DND-41 (cell line): ENCODE results near the gene FMN2.

ENCODE experiments used
- ATAC-seq: fragments of 200-7000 bp; cut with Tn5 transposase; 3 replicates; pipeline ENCODE4 v1.9.1; 2021; ENCODE audit warnings: low read depth; ENCODE audit not compliant: insufficient read depth
- DNase-seq: peaks from one replicate; pipeline ENCODE4 v3.0.0-alpha.2; 2020
- H2AFZ ChIP-seq: 2 replicates; pipeline ENCODE4 v1.6.0; 2012; ENCODE audit warnings: low read depth, low read length
- H3K27ac ChIP-seq: 2 replicates; pipeline ENCODE4 v1.5.1; 2012; ENCODE audit warnings: low read length, inconsistent platforms
- H3K27me3 ChIP-seq: fragments of 200-600 bp; sonication (generic); 2 replicates; pipeline ENCODE4 v1.6.0; 2012; ENCODE audit warnings: low read length, mild to moderate bottlenecking, inconsistent platforms; ENCODE audit not compliant: insufficient read depth, poor library complexity
- H3K36me3 ChIP-seq: 2 replicates; pipeline ENCODE4 v1.5.1; 2012; ENCODE audit warnings: low read length, inconsistent platforms; ENCODE audit not compliant: insufficient read depth
- H3K4me1 ChIP-seq: 2 replicates; pipeline ENCODE4 v1.5.1; 2012; ENCODE audit warnings: mild to moderate bottlenecking, low read length; ENCODE audit not compliant: insufficient read depth
- H3K4me2 ChIP-seq: 2 replicates; pipeline ENCODE4 v1.6.0; 2012; ENCODE audit warnings: mild to moderate bottlenecking, moderate library complexity, low read length, inconsistent platforms; ENCODE audit not compliant: insufficient read depth
- H3K4me3 ChIP-seq, 2 experiments: fragments of 200-600 bp in 1 of 2; shearing (Covaris generic) in 1 of 2; 2 replicates each; pipeline ENCODE4 v1.5.1; 2012 to 2016; ENCODE audit warnings: inconsistent platforms in 2 of 2, low read length in 2 of 2, mild to moderate bottlenecking in 2 of 2, low read depth in 1 of 2, moderate library complexity in 1 of 2
- H3K79me2 ChIP-seq: 2 replicates; pipeline ENCODE4 v1.6.0; 2012; ENCODE audit warnings: low read length, inconsistent platforms; ENCODE audit not compliant: insufficient read depth
- H3K9ac ChIP-seq: 2 replicates; pipeline ENCODE4 v1.6.0; 2012; ENCODE audit warnings: low read depth, mild to moderate bottlenecking, inconsistent platforms, low read length, moderate library complexity
- H3K9me3 ChIP-seq: 2 replicates; pipeline ENCODE4 v1.5.1; 2012; ENCODE audit warnings: low read length, moderate library complexity, mild to moderate bottlenecking, inconsistent platforms; ENCODE audit not compliant: insufficient read depth, severe bottlenecking
- H4K20me1 ChIP-seq: 2 replicates; pipeline ENCODE4 v1.6.0; 2012; ENCODE audit warnings: low read length; ENCODE audit not compliant: insufficient read depth
- EZH2 ChIP-seq: IDR thresholded peaks from 3 replicates; pipeline ENCODE4 v1.6.1; 2012; ENCODE audit warnings: borderline replicate concordance, low read depth, mild to moderate bottlenecking, moderate library complexity, low read length, inconsistent platforms; ENCODE audit not compliant: severe bottlenecking
- TF ChIP-seq, protein P1 (sequence below): IDR thresholded peaks from 2 replicates; pipeline ENCODE4 v1.5.1; 2012; ENCODE audit warnings: borderline replicate concordance, low read length, moderate library complexity, mild to moderate bottlenecking; ENCODE audit not compliant: poor library complexity, severe bottlenecking; ENCODE audit errors: extremely low read depth

Gene FMN2

DNA sequence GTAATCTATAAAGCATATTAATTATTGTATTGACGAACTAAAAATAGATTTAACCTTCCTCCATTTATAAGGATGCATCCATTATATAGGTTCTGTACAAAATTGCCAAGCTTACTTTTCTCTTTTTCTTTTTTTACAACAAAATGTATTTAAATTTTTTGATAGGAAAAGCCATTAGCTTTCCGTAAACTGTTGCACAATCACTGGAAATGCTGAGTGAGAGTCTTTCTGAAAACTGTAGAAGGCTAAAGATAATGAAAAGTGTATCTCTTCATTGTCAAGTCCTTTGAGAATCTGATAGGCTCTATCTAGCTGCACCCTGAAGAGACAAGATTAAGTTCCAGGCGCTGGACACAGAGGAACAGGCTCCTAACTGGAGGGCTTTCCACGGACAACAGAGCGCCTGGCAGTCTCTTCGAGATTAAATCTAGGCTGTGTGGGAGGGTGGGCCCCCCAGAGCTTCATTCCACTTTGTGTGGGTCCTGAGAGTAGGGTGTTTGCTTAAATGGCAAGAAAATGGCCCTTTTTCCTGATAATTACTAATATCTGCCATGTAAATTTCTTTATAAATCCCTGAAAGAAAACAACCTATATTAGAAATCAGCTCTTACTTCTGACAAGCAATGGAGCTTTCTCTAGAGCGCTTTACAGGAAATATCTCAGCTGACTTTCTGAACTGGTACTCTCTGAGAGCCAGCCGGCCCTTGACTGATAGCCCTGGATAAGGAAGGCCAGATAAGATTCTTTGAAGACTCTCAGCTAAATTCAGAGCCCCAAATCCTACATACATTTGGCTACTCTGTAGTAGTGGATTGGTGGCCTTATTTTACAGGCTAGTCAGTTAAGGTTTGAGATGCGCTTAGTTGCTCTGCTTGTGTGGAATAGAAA, 108.3 kb downstream of the FMN2 start:
- H3K36me3 ChIP-seq: no peaks in the 10 kb centered on the region
- no peaks in the 10 kb centered on the region for H3K79me2 ChIP-seq
- ATAC-seq (no peak), DNase-seq (no peak)
- no peak overlapping the region for H3K4me2 ChIP-seq
- peaks cover 7% of the 10 kb centered on the region for H3K9me3 ChIP-seq
- no peaks in the 10 kb centered on the region for H3K27me3 ChIP-seq
- H4K20me1 ChIP-seq: no peaks in the 10 kb centered on the region
- no peak overlapping the region for H3K27ac ChIP-seq
- H3K9ac ChIP-seq: no peak overlapping the region
- no peaks in the 10 kb centered on the region for H3K4me1 ChIP-seq
- TF ChIP-seq EZH2: no peak
- TF ChIP-seq, protein P1, sequence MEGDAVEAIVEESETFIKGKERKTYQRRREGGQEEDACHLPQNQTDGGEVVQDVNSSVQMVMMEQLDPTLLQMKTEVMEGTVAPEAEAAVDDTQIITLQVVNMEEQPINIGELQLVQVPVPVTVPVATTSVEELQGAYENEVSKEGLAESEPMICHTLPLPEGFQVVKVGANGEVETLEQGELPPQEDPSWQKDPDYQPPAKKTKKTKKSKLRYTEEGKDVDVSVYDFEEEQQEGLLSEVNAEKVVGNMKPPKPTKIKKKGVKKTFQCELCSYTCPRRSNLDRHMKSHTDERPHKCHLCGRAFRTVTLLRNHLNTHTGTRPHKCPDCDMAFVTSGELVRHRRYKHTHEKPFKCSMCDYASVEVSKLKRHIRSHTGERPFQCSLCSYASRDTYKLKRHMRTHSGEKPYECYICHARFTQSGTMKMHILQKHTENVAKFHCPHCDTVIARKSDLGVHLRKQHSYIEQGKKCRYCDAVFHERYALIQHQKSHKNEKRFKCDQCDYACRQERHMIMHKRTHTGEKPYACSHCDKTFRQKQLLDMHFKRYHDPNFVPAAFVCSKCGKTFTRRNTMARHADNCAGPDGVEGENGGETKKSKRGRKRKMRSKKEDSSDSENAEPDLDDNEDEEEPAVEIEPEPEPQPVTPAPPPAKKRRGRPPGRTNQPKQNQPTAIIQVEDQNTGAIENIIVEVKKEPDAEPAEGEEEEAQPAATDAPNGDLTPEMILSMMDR: no peak
- H3K4me3 ChIP-seq: no peak overlapping the region
- no peak overlapping the region for H2AFZ ChIP-seq

DNA sequence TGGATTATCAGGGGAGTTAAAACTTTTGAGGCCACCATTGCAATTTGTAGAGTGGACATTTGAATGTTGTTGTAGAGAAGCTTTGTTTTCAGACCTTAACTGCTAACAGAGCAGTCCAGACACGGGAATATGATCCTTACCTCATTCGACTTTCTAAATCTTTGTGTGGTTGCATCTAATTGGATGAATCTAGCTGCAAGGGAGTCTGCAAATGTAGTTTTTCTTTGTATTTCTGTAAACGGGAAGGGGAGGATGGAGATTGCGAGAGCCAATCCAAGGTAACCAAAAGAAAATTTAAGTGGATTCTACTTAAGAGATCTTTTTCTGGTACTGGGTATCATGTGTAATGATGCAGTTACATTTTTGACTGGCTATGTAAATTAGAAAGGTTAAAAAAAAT, 110.2 kb downstream of the FMN2 start:
- Histone ChIP-seq H2AFZ (no peak overlapping the region), H3K4me2 (no peak overlapping the region), H3K9me3 (peaks cover 7% of the 10 kb centered on the region), H4K20me1 (no peaks in the 10 kb centered on the region), H3K27ac (no peak overlapping the region), H3K79me2 (no peaks in the 10 kb centered on the region), H3K36me3 (no peaks in the 10 kb centered on the region), H3K9ac (no peak overlapping the region), H3K27me3 (no peaks in the 10 kb centered on the region), H3K4me1 (no peaks in the 10 kb centered on the region), H3K4me3 (no peak overlapping the region)
- DNase-seq (no peak), ATAC-seq (no peak)
- TF ChIP-seq, protein P1: no peak
- no peak for TF ChIP-seq EZH2

DNA sequence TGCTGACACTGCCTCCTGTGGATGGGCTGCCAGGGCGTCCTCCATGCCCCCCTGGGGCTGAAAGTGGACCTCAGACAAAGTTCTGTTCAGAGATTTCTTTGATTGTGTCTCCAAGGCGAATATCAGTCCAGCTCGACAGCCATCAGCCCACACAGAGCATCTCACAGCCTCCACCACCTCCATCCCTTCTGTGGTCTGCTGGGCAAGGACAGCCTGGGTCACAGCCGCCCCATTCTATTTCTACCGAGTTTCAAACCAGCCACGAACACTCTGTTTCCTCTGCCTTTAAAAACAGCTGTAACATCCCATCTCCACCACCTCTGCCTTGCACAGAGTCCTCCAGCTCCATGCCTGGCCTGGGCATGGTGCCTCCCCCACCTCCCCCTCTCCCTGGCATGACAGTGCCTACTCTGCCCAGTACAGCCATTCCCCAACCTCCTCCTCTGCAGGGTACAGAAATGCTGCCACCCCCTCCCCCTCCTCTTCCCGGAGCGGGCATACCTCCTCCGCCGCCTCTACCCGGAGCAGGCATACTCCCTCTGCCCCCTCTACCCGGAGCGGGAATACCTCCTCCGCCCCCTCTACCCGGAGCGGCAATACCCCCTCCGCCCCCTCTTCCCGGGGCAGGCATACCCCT, 115.5 kb downstream of the FMN2 start:
- Histone ChIP-seq H3K79me2 (no peaks in the 10 kb centered on the region), H2AFZ (no peak overlapping the region), H3K4me2 (no peak overlapping the region), H3K27ac (no peak overlapping the region), H3K27me3 (no peaks in the 10 kb centered on the region), H3K9ac (no peak overlapping the region), H3K9me3 (peaks cover under 1% of the 10 kb centered on the region), H3K4me3 (no peak overlapping the region), H3K36me3 (no peaks in the 10 kb centered on the region), H3K4me1 (no peaks in the 10 kb centered on the region), H4K20me1 (no peaks in the 10 kb centered on the region)
- ATAC-seq (no peak), DNase-seq (no peak)
- no peak for TF ChIP-seq EZH2
- TF ChIP-seq, protein P1: no peak
